ENCODE measurements around the gene ZNG1A.
"Not testable (repeated sequence)": the region's sequence is repeated elsewhere in the genome, so short reads cannot be mapped to it uniquely, and the experiment has no call there.

Gene ZNG1A

GRCh38 chr9:93909-94308, 84.9 kb downstream of the ZNG1A start:
- FAIRE-seq = not testable (repeated sequence)

DNA sequence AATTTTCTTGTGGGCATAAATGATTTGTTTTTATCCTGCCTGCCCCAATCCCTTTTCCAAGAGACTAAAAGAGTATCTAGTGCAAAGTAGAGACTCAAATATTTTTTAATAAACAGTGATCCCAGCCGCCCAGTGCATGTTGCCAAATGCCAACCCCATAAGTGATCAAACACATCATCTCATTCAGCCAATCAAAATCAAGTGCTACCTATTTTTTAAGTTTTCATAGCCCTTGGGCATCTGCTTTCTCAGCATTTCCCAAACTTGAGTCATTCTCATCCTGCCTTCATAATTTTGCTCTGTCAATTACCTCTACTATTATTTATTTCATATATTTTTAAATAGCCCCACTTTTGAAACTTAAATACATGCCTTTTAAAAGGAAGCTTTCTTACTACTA, 88.0 kb downstream of the ZNG1A start:
- FAIRE-seq = not testable (repeated sequence)

DNA sequence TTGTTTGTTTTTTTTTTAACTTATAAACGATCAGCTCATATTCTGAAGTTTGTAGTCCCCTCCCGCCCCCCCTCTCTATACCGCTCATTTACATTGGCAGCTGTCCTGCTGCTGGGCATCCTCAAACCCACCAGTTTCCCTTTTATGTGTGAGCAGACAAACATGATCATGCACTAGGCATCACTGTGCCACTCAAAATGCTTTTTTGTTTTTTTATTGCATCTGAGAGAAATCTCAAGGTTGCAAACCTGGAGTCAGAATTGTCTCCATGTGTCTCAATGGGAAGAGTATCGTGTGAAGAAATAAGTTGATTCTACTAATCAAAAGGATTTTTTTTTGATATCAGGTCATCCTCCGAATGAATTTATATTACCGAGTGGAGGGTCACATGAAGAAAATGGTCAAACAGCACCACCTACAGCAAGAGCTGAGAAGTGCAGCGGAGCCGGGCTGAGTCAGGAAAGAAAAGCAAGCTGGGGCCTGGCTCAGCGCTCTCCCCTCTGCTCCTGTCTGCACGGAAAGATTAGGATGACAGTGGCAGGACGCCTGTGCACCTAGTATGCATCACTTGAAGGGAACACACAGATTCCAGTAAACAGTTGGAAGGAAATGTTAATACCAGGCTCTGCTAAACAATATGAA, 90.3 kb downstream of the ZNG1A start:
- not testable (repeated sequence) for FAIRE-seq

GRCh38 chr9:87860-88259, 91.0 kb downstream of the ZNG1A start:
- FAIRE-seq = not testable (repeated sequence)

- FAIRE-seq = not testable (repeated sequence)
Measured at GRCh38 chr9:87105-87504, 91.8 kb downstream of the ZNG1A start.

DNA sequence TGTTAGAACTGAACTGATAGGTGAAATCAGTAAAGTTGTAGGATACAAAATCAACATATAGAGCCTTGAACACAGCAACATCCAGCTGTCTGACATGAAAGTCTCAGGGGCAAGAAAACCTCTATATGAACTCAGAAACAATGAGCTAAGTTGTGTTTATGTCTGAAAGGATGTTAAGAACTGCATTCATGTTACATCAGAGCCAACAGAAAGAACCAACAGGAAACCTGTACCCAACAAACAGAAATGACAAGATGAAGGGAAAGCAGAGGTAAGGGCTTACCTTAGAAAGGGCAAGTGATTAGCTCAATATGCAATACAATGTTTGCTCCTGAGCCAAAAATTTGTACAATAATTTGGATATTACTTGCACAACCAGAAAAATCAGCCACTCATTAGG, 92.2 kb downstream of the ZNG1A start:
- FAIRE-seq = not testable (repeated sequence)

DNA sequence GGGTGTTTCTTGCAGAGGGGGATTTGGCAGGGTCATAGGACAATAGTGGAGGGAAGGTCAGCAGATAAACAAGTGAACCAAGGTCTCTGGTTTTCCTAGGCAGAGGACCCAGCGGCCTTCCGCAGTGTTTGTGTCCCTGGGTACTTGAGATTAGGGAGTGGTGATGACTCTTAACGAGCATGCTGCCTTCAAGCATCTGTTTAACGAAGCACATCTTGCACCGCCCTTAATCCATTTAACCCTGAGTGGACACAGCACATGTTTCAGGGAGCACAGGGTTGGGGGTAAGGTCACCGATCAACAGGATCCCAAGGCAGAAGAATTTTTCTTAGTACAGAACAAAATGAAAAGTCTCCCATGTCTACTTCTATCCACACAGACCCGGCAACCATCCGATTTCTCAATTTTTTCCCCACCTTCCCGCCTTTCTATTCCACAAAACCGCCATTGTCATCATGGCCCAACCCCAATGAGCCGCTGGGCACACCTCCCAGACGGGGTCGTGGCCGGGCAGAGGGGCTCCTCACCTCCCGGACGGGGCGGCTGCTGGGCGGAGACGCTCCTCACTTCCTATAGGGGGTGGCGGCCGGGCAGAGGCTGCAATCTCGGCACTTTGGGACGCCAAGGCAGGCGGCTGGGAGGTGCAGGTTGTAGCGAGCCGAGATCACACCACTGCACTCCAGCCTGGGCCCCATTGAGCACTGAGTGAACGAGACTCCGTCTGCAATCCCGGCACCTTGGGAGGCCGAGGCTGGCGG, 95.7 kb downstream of the ZNG1A start:
- not testable (repeated sequence) for FAIRE-seq

DNA sequence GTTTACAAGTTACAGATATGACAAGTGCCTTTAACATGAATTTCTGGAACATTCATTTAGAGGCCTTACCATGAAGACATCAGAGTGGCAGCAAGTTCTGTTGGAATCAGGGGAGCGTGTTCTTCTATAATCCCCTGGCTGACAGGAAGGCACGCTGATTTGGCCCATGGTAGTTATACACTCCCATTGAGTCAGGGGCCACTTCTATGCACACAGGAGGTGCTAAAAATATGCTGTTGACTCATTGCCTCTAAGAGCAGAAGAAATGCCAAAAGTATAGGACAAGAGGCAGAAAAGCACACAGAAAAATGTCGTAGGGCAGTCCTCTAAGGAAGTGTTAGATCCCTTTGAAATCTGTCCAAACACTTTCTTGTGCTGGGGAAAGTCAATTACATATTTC, 100.5 kb downstream of the ZNG1A start:
- FAIRE-seq = not testable (repeated sequence)

DNA sequence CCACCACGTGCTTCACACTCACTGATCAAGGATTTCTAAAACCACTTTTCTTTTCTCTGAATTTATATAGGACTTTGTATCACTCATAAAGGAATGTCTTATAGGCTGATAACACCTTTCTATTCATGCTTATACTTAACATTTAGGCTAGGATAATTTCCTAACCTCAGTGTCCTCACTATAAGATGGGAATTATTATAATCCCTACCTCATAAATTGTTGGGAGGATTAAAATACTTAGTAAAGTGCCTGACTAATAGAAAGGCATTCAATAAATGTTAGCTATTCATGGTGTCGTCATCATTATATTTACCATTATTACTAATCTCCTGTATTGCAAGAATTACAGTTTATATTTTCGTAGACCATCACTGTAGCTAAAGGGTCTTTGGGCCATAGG, 102.5 kb downstream of the ZNG1A start:
- FAIRE-seq = not testable (repeated sequence)

DNA sequence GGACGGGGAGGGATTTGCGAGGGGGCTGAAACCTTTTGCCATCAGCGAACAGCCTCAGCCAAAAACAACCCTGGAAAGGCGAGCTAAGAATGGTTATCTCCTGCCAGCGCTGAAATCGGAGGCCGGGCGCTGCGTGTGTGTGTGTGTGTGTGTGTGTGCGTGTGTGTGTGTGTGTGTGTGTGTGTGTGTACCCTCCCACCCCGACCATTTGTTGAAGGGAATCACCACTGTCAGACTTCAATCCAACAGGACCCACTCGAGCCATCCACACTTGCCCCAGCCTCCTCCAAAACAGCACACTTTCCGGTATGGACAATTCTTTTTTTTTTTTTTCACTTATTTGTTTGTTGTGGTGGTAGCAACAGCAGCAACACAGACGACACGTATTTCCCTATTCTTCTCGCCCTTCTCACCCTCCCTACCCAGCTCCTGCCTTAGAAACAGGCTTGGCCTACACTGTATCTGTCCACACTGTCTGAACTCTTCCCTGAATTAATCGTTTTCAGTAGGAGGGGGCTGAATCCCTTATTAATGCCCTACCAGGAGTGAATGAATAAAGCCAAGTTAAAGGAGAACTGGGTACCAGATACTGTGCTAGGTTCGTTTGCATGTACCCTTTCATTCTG, 104.8 kb downstream of the ZNG1A start:
- not testable (repeated sequence) for FAIRE-seq

DNA sequence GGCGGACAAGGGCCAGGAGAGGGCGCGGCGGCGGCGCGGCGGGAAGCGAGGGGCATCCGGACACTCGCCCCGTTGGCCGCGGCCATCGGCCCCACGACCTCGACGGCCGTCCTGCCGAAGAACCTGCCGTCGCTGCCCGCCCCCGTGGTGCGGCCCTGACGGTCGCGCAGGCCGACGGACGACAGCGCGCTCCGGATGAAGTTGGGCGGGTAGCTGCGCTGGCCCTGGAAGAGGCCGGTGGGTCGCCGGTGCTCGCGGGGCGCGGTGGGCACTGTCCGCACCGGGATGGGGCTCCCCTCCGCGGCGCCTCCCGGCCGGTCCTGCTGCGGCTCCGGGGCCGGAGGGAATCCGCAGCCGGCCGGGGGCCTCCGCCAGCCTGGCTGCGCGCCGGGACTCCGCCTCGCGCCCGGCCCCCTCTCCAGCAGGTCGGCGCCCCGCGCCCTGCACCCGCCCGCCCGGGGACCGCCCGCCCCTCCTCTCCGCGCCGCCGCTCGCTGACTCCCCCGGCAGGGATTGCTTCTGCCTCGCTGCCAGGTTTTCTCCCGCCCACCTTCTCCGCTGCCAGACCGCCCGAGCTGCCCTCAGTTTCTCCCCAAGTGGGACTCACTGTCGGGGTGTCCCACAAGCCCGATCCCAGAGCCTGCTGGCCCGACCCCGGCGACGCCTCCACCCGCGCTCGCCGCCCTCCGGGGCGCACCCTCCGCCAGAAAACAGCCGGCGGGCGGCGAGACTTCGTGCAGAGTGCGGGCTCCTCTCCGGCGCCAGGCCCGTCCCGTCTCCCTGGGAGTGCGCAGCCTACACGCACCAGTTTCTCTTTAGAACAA, 105.6 kb downstream of the ZNG1A start:
- FAIRE-seq = not testable (repeated sequence)

Data from TTC549 (cell line).